Glomerular visceral epithelial cell (primary cell): Measurements from ENCODE around the gene CGN.

Experiments used
- DNase-seq: peaks from one replicate; pipeline ENCODE4 v3.0.0-alpha.2; 2016; ENCODE audit errors: extremely low spot score

CGN gene, protein sequence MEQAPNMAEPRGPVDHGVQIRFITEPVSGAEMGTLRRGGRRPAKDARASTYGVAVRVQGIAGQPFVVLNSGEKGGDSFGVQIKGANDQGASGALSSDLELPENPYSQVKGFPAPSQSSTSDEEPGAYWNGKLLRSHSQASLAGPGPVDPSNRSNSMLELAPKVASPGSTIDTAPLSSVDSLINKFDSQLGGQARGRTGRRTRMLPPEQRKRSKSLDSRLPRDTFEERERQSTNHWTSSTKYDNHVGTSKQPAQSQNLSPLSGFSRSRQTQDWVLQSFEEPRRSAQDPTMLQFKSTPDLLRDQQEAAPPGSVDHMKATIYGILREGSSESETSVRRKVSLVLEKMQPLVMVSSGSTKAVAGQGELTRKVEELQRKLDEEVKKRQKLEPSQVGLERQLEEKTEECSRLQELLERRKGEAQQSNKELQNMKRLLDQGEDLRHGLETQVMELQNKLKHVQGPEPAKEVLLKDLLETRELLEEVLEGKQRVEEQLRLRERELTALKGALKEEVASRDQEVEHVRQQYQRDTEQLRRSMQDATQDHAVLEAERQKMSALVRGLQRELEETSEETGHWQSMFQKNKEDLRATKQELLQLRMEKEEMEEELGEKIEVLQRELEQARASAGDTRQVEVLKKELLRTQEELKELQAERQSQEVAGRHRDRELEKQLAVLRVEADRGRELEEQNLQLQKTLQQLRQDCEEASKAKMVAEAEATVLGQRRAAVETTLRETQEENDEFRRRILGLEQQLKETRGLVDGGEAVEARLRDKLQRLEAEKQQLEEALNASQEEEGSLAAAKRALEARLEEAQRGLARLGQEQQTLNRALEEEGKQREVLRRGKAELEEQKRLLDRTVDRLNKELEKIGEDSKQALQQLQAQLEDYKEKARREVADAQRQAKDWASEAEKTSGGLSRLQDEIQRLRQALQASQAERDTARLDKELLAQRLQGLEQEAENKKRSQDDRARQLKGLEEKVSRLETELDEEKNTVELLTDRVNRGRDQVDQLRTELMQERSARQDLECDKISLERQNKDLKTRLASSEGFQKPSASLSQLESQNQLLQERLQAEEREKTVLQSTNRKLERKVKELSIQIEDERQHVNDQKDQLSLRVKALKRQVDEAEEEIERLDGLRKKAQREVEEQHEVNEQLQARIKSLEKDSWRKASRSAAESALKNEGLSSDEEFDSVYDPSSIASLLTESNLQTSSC

GRCh38 chr1:151510957-151511635, at the start of gene CGN:
Gene CGN (plus strand): TSS chr1:151511387. CDS start chr1:151518520, 7,133 bp downstream.
- peak; percentile 88 for DNase-seq

DNA sequence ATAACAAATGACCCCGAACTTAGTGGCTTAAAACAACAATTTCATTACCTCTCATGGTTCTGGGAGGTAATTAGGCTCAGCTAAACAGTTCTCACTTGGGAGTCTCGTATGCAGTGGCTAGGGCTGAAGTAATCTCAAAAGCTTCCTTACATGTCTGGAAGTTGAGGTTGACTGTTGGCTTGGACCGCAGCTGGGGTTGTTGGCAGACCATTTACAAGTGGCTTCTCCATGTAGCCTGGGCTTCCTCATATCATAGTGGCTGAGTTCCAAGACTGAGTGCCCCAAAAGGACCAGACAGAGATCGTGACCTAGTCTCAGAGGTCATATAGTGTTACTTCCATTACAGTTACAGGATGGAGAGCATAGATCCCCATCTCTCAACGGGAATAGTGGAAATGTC, 49.5 kb upstream of the CGN start:
- no peak for DNase-seq

DNA sequence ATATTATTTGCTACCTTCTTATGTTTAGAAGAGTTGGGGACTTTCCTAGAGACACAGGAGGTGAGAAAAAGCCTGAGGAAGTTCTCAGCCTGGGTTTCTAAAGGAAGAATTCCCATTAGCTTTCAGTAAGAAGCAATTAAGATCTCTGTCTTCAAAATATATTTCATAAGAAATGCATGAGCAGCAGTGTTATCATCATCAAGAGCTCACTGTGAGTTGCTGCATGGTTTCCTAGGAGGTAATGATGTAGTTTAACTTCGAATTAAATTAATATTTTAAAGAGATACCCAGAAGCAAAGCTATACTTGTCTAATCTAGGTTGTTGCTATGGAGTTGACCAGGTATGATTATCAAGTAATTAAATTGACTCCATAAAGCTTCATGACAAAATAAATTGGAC, 46.2 kb upstream of the CGN start:
- DNase-seq, result no peak

DNA sequence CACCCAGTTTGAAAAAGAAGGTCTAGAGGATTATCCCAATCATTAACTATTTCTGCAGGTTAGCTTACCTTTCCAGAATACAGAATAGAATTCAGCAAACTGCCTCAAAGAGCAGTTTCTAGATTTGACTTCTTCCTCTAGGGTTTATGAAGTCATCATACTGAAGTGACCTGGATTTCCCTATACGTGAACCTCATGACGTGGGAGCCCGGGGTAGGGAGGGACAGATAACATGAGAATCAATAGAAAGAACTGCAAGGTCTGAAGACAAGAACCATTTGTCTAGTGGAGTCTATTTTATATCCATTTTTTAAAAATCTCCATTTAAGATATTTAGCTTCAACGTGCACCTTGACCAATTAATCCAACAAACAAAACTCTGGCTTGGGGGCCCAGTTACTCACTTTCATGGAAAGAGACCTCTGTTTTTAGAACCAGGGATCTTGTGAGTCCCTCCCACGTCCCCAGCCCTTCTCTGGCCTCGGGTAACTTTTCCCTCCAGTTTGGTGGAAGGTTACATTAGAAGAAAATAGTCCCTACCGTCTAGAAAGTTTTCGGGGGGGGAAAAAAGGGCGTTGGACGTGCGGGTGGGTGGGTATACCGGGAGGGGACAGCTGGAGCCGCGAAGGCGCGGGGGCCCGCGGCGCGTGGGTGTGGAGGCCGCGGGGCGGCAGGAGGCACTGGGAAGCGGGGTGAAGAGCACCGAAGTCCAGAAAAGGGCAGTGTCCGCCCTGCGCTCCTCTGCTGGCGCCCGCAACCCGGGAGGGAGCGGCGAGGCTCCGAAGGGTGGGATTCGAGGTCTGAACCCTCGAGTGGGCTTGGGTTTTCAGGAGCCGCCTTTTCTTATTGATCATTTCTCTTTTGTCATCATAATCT, 38.1 kb upstream of the CGN start:
- DNase-seq, result no peak

DNA sequence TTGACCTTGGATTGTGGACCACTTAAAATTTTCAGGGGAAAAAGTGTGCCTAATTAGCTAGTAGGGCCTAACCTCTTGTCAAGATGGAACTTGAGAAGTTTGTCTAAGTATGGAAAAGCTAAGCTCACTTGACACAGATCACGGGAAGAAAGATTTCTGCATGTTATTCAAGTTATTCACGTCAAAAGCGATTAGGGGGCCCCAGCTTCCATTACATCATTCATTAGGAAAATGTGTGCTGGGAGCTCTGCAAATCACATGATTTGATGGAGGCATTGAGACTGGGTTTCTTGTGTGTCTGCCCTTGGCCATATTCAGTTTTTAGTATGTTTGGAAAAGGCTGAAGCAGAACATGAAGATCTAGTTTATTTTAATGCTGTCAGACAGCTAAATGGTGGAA, 36.4 kb upstream of the CGN start:
- DNase-seq, result no peak

GRCh38 chr1:151475175-151475574, 36.0 kb upstream of the CGN start:
- no peak for DNase-seq

- DNase-seq, result no peak
Observed at GRCh38 chr1:151476083-151476482, 35.1 kb upstream of the CGN start.

DNA sequence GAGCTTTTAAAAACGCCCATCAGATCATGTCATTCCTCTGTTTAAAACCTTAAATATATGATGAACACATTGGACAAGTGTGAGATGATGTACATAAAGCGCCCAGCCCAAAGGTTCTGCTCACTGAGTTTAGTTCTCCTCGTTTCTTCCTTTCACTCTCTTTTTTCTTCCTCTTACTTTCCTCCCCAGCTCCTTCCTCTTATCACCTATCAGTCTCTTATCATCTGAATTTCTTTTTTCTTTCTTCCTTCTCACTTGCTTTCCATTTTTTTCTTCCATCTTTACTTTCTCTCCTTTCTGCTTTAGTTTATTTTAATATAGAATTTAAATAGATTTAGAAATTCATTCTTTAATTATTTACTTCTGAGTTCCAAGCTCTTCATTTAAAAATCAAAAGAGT, 34.1 kb upstream of the CGN start:
- no peak for DNase-seq

DNA sequence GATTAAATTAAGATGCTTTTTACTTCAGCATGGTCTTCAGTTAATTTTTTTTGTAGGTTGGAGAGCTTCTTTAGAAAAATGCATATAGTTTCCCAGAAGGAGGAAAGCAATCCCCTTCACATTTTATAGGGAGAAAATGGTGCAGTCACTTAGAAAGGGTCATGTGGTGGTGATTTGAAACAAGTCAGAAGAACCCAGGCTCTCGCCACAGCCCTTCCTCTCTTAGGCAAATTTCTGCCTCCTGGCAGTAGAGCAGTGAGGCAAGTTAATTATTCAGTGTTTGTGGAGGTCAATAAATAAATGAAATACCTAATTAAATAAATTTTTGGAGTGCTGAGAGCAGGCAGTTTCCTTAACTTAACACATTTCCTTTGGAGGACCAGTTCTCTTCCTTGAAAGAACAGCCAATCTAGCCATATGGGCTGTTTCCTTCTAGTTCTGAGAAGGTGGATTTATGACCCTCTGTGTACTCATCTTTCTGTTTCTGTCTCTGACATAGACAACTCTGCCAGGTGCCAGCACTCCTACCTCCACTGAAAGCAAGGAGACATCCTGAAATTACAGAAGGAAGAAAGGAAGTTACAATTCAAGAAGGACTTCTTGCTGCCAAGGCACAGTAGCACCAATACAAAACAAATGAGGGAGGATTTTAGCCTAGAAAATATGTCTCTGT, 32.9 kb upstream of the CGN start:
- DNase-seq, result no peak

GRCh38 chr1:151478923-151479322, 32.3 kb upstream of the CGN start:
- DNase-seq, result no peak

DNA sequence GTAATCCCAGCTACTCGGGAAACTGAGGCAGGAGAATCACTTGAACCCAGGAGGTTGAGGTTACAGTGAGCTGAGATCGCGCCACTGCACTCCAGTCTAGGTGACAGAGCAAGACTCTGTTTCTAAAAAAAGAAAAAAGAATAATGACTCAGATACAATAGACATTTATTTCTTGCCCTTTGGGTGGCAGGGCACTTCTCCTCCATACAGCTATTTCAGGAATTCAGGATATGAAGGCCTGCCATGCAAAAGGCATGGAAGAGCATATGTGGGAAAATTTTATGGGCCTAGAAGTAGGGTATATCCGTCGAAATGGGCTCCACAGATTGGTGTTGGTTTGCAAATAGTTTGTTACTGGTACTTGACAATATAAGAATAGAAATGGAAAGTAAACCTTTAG, 31.7 kb upstream of the CGN start:
- DNase-seq, result no peak

- no peak for DNase-seq
Observed at GRCh38 chr1:151482017-151482416, 29.2 kb upstream of the CGN start.

DNA sequence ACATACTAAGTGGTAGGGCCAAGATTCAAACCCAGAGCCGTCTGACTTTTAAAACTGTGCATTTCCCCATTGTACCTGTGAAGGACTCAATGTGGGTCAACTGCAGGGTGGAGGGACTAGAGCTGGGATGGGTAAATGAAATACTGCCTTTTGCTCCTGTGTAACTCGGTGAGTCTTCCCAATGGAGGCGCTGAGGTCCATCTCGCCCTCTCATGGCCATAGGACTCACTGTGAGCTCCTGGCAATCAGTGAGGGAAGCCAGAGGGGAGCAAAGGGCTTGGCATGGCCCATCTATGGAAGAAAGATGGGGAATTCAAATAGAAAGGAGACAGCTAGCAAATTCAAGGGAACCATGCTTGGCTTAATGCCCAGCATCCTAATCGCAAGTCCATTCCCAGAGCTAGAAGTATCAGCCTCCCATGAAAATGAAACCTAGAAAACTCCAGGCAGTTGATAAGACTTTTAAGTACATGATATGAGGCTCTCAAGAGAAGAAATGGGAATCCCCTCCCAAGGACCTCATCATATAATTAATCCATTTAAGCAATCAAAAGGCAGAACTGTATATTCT, 25.4 kb upstream of the CGN start:
- no peak for DNase-seq

- DNase-seq, result no peak
Observed at GRCh38 chr1:151486557-151486956, 24.6 kb upstream of the CGN start.

GRCh38 chr1:151491641-151492040, 19.5 kb upstream of the CGN start:
- no peak for DNase-seq

DNA sequence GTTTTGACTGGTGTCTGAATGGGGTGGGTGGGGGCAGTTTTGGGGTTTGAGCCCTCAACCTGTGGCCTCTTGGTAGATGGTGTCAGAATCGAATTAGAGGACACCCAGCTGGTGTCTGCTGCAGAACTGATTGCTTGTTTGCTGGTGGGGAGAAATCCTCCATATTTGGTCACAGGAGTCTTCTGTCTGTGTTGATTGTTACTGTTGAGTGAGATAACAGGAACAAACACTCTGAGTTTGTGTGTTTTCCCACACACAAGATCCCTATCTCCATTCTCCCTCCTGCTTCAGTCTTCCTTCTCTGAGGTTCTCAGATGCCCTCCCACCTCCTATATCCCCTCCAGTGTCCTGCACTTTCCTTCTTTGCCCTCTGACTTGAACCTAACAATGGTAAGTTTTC, 19.1 kb upstream of the CGN start:
- no peak for DNase-seq

DNA sequence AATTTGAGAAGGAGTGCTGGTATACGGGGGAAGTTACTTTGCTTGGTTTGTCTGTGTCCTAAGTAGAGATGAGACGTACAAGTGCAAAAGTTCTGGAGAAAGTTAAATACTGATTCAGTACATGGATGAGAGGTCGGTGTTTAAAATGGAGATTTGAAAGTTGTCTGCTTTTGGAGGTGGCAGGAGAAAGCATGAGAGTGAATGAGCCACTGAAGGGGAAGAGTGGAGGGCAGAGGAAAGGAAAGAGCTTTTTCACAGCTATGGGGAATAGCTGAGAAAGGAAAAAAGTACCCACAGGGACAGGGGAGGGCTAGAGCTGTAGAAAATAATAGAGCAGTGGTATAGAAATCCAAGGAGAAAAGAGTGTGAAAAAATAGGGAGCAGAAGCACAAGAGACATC, 18.1 kb upstream of the CGN start:
- DNase-seq, result no peak

DNA sequence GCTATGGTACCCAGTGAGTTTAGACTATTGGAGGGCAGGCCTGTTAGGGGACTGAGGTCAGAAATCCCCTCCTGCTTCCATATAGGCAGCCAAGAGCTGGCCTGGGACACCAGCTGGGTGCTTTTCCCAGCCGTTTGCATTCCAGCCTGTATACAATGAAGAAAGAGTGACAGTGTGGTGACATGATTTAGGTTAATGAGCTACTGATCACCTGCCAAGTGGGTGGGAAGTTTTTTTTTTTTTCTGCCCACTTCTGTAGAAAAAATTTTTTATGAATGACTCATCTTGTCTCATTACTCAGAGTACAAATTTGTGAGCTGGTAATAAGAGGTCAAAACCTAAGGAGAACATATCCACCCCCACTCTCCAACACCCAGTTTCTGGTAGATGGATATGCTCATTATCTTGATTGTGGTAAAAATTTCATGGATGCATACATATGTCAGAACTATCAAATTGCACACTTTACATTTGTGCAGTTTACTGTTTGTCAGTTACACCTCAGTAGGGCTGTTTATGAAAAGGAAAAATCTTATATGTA, 16.4 kb upstream of the CGN start:
- DNase-seq, result peak; percentile 89

GRCh38 chr1:151495316-151495715, 15.9 kb upstream of the CGN start:
- no peak for DNase-seq

DNA sequence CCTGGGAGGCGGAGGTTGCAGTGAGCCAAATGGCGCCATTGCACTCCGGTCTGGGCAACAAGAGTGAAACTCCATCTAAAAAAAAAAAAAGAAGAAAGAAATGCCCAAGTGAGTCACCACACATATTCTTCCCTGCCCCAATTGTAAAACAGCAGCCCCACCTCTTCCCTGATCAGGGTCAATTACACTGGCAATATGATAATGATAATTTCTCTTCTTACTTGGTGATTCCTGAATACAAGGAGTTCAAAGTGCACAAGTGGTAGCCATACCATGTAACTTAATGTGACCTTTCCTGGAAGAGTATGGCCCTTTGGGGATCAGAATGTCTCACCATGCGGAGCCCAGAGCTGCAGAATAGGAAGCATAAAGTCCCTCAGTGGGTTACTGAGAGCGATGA, 11.8 kb upstream of the CGN start:
- DNase-seq, result no peak
